ENCODE results near the gene TBATA. TPM values are rescaled to one million over a fixed set of nuclear protein-coding genes. Genes with fewer than 3 reads are reported as not detected.

The TBATA gene
- total and polyA plus RNA-seq, 2 of the 8 experiments (the other 6 are each of a cell fraction or from before 2014, with no cell fraction given), result not detected

DNA sequence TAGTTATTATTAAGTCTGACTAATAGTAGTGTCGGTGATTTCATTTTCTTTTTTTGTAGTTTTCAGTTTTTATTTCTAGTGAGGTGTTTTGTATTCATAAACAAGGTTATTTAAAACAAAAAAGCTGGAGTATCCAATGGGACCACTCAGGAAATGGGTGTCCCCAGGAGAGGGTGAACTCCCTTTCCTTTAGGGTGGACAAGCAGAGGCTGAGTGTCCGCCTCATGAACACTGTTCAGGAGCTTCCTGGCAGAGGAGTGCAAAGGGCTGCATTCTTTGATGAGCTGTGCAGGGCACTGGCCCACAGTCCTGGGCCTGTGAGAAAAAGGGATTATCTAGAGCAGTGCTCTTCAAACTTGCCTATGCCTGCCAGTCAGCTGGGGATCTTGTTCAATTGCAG, 56.8 kb downstream of the TBATA start:
- H3K18ac ChIP-seq (ENCODE audit: extremely low read depth, low read length), result no peak overlapping the region
- no peaks in the 10 kb centered on the region for H3K36me3 ChIP-seq (ENCODE audit: control insufficient read depth in 2 of 4, insufficient read depth in 4 of 4, low read length in 3 of 4)
- no peak overlapping the region for H4K8ac ChIP-seq (ENCODE audit: extremely low read depth, insufficient read depth, low read length)
- no peak overlapping the region for H2BK5ac ChIP-seq (ENCODE audit: low read depth, low read length)
- H3K14ac ChIP-seq (ENCODE audit: insufficient read length), result no peak overlapping the region
- H3K4me1 ChIP-seq (replicated peaks in 1 of 4; ENCODE audit: control insufficient read depth in 3 of 4, insufficient read depth in 4 of 4, low read length in 3 of 4), result peaks cover 0 to 6% (median 3%) of the 10 kb centered on the region in 4 experiments; a peak in 3 of 7 replicates
- FAIRE-seq, result no peak
- no peak overlapping the region for H3K4me3 ChIP-seq (ENCODE audit: extremely low read depth in 1 of 4, insufficient read depth in 2 of 4, low read depth in 3 of 4, low read length in 4 of 4)
- WGBS, 2 experiments (ENCODE audit: extremely low coverage in 1 of 2, insufficient coverage in 1 of 2, insufficient read length in 1 of 2, insufficient replicate concordance in 2 of 2, low coverage in 1 of 2, low lambda C conversion rate in 2 of 2, missing lambda C conversion rate in 1 of 2), result 76% methylated on average over 2 of the region's 2 CpGs; no CpG with 5 or more reads in 1 of the 2 experiments
- H4K20me1 ChIP-seq (replicated peaks in 1 of 2; ENCODE audit: control insufficient read depth in 1 of 2, insufficient read depth in 2 of 2, low read length in 2 of 2), result peaks cover 0 to 3% of the 10 kb centered on the region in 2 experiments
- H3K23ac ChIP-seq (ENCODE audit: insufficient read length), result no peak overlapping the region
- no peaks in the 10 kb centered on the region for H3K79me2 ChIP-seq (ENCODE audit: control insufficient read depth in 1 of 2, insufficient read depth in 2 of 2, low read length in 2 of 2)
- no peak overlapping the region for H4K91ac ChIP-seq (replicated peaks; ENCODE audit: insufficient read length, low read length)
- ChIA-PET POLR2A (ENCODE audit: partially characterized antibody) (no interaction called here), CTCF (ENCODE audit: partially characterized antibody) (interaction anchor here (1.0 to 1.3 kb wide), 3 partner anchors 19 to 48 kb away, joined by 3 read pairs; no protein-coding TSS in a partner anchor)
- DNase-seq (ENCODE audit: low read depth in 1 of 2, low spot score in 2 of 2), result no peak
- no peak overlapping the region for H3K56ac ChIP-seq (replicated peaks; ENCODE audit: insufficient read length, low read depth, low read length)
- no peaks in the 10 kb centered on the region for H3K9me3 ChIP-seq (ENCODE audit: insufficient read depth in 2 of 2, low read depth in 1 of 2, low read length in 1 of 2)
- no peak overlapping the region for H2BK15ac ChIP-seq (ENCODE audit: low read length)
- no peaks in the 10 kb centered on the region; the same call in 1 of the 2 replicates for H3K23me2 ChIP-seq (ENCODE audit: low read depth, low read length)
- H4K5ac ChIP-seq (ENCODE audit: insufficient read length, low read depth, low read length), result no peak overlapping the region
- no peak overlapping the region for H3K4me2 ChIP-seq (ENCODE audit: insufficient read depth in 1 of 2, low read depth in 2 of 2, low read length in 2 of 2)
- no peaks in the 10 kb centered on the region for H3K79me1 ChIP-seq (ENCODE audit: low read depth, low read length)
- no peak overlapping the region for H3K9ac ChIP-seq (replicated peaks in 1 of 4; ENCODE audit: extremely low read depth in 1 of 4, low read depth in 3 of 4, low read length in 3 of 4)
- H3K27ac ChIP-seq (ENCODE audit: low read depth, low read length), result no peak overlapping the region
- H2BK12ac ChIP-seq (ENCODE audit: low read depth, low read length), result no peak overlapping the region
- H3K4ac ChIP-seq (replicated peaks; ENCODE audit: insufficient read length, low read depth, low read length), result no peak overlapping the region
- H2AK5ac ChIP-seq (ENCODE audit: low read depth, low read length), result no peak overlapping the region
- no peak overlapping the region for H2AFZ ChIP-seq (ENCODE audit: low read length)
- H2BK20ac ChIP-seq (ENCODE audit: low read length), result no peak overlapping the region
- H3K27me3 ChIP-seq (replicated peaks in 1 of 4; ENCODE audit: control insufficient read depth in 3 of 4, extremely low read depth in 1 of 4, insufficient read depth in 3 of 4, low read length in 3 of 4), result no peaks in the 10 kb centered on the region
- H2BK120ac ChIP-seq (replicated peaks; ENCODE audit: low read depth, low read length), result no peak overlapping the region
- no peak for TF ChIP-seq GABPA (IDR thresholded peaks at IDR 0.05; ENCODE audit: borderline replicate concordance, insufficient read depth, low read length)
- no peak for TF ChIP-seq CHD1 (IDR thresholded peaks at IDR 0.05; ENCODE audit: low read depth, low read length)
- no peak for TF ChIP-seq BRCA1 (IDR thresholded peaks at IDR 0.05; ENCODE audit: low read depth, low read length)
- TF ChIP-seq NANOG (IDR thresholded peaks at IDR 0.05; ENCODE audit: insufficient read depth, low read depth, low read length, poor library complexity, severe bottlenecking), result no peak
- no peak for TF ChIP-seq HDAC6 (IDR thresholded peaks at IDR 0.05; ENCODE audit: low read depth, low read length)

All from H1 (cell line).